Neuronal stem cell (in vitro differentiated cells): ENCODE data around the gene TIMM13.

Experiments
- DNase-seq: peaks from one replicate; pipeline ENCODE4 v3.0.0-alpha.2; 2013; ENCODE audit warnings: low spot score
- H2AFZ ChIP-seq: one replicate; pipeline ENCODE4 v1.6.1; 2013; ENCODE audit warnings: mild to moderate bottlenecking, low read length, inconsistent platforms
- H2AK5ac ChIP-seq: 2 replicates; pipeline ENCODE4 v1.6.1; 2013; ENCODE audit warnings: low read depth, mild to moderate bottlenecking, inconsistent platforms, low read length, moderate library complexity, mixed read lengths
- H2BK120ac ChIP-seq: 2 replicates; pipeline ENCODE4 v1.6.1; 2013; ENCODE audit warnings: low read depth, mild to moderate bottlenecking, inconsistent platforms, low read length, moderate library complexity, mixed read lengths
- H2BK12ac ChIP-seq: one replicate; pipeline ENCODE4 v1.6.1; 2013; ENCODE audit warnings: low read length, inconsistent platforms
- H2BK15ac ChIP-seq: 2 replicates; pipeline ENCODE4 v1.6.1; 2013; ENCODE audit warnings: mild to moderate bottlenecking, low read length, inconsistent platforms, mixed read lengths
- H2BK5ac ChIP-seq: one replicate; pipeline ENCODE4 v1.6.1; 2013; ENCODE audit warnings: inconsistent platforms, mild to moderate bottlenecking, low read length, moderate library complexity
- H3K14ac ChIP-seq: one replicate; pipeline ENCODE4 v1.6.1; 2013; ENCODE audit warnings: low read length, inconsistent platforms
- H3K18ac ChIP-seq: 2 replicates; pipeline ENCODE4 v1.6.1; 2013; ENCODE audit warnings: low read length, inconsistent platforms
- H3K23ac ChIP-seq: 2 replicates; pipeline ENCODE4 v1.6.1; 2013; ENCODE audit warnings: low read depth, mild to moderate bottlenecking, mixed read lengths, low read length, inconsistent platforms; ENCODE audit not compliant: poor library complexity
- H3K27ac ChIP-seq: replicated peaks from 3 replicates; pipeline ENCODE4 v1.5.1; 2013; ENCODE audit warnings: low read length, inconsistent platforms
- H3K27me3 ChIP-seq, 3 experiments: 2 replicates each; pipeline ENCODE4 v1.6.1; 2013; ENCODE audit warnings: low read length in 3 of 3, mild to moderate bottlenecking in 2 of 3, inconsistent platforms in 1 of 3, low read depth in 1 of 3, mixed read lengths in 1 of 3, moderate library complexity in 1 of 3; ENCODE audit not compliant: control insufficient read depth in 3 of 3, insufficient read depth in 3 of 3
- H3K36me3 ChIP-seq, 2 donors: replicated peaks in 1 of 2; 2 replicates each; pipeline ENCODE4 v1.6.1; 2013; ENCODE audit warnings: low read length in 2 of 2; ENCODE audit not compliant: control insufficient read depth in 2 of 2, insufficient read depth in 2 of 2
- H3K4ac ChIP-seq: 2 replicates; pipeline ENCODE4 v1.6.1; 2013; ENCODE audit warnings: inconsistent platforms, mild to moderate bottlenecking, low read length, moderate library complexity
- H3K4me1 ChIP-seq, 2 donors: 1 replicate in 1 of 2; 2 replicates in 1 of 2; pipeline ENCODE4 v1.6.1; 2013; ENCODE audit warnings: low read length in 2 of 2, low read depth in 1 of 2; ENCODE audit not compliant: control insufficient read depth in 2 of 2, insufficient read depth in 1 of 2
- H3K4me2 ChIP-seq: one replicate; pipeline ENCODE4 v1.6.1; 2013; ENCODE audit warnings: mild to moderate bottlenecking, low read length, inconsistent platforms; ENCODE audit not compliant: insufficient read depth, poor library complexity, severe bottlenecking
- H3K4me3 ChIP-seq, 2 donors: 2 replicates each; pipeline ENCODE4 v1.5.1; 2013; ENCODE audit warnings: low read length in 2 of 2, mild to moderate bottlenecking in 2 of 2, inconsistent platforms in 1 of 2, moderate library complexity in 1 of 2
- H3K79me1 ChIP-seq: one replicate; pipeline ENCODE4 v1.6.1; 2013; ENCODE audit warnings: low read depth, mild to moderate bottlenecking, inconsistent platforms, low read length, moderate library complexity
- H3K9ac ChIP-seq: one replicate; pipeline ENCODE4 v1.6.1; 2013; ENCODE audit warnings: mild to moderate bottlenecking, low read depth, low read length, inconsistent platforms; ENCODE audit not compliant: poor library complexity
- H3K9me3 ChIP-seq, 2 donors: replicated peaks in 1 of 2; 2 replicates each; pipeline versions ENCODE3 to v1.6.1; 2013; ENCODE audit warnings: low read length in 2 of 2, mild to moderate bottlenecking in 2 of 2, inconsistent platforms in 1 of 2, low read depth in 1 of 2, mixed read lengths in 1 of 2, moderate library complexity in 1 of 2; ENCODE audit not compliant: control insufficient read depth in 2 of 2, insufficient read depth in 1 of 2
- H4K8ac ChIP-seq: one replicate; pipeline ENCODE4 v1.6.1; 2013; ENCODE audit warnings: low read depth, mild to moderate bottlenecking, inconsistent platforms, low read length, moderate library complexity
- H4K91ac ChIP-seq: one replicate; pipeline ENCODE4 v1.6.1; 2013; ENCODE audit warnings: low read length, low read depth, mild to moderate bottlenecking, inconsistent platforms; ENCODE audit not compliant: poor library complexity
- WGBS, 2 donors: extraction: QIAGEN DNeasy Blood & Tissue Kit; methylation state at CpG; one replicate each; pipeline ENCODE4 v1.1.7; 2013; ENCODE audit warnings: missing lambda C conversion rate in 2 of 2, mixed read lengths in 1 of 2; ENCODE audit not compliant: insufficient read length in 2 of 2, insufficient replicate concordance in 1 of 2; ENCODE audit errors: extremely low coverage in 2 of 2; 5-methylcytosine and 5-hydroxymethylcytosine counted together

Gene TIMM13

GRCh38 chr19:2451741-2452140 is 24.4 kb upstream of the TIMM13 start:
- no peak overlapping the region for H3K14ac ChIP-seq
- H3K79me1 ChIP-seq = peaks cover 54% of the 10 kb centered on the region
- no peak overlapping the region for H2BK5ac ChIP-seq
- H3K36me3 ChIP-seq = peaks cover 8 to 52% of the 10 kb centered on the region in 2 donors
- peaks cover 4 to 5% of the 10 kb centered on the region in 2 donors for H3K4me1 ChIP-seq
- peak overlapping the region; percentile 55 for H3K23ac ChIP-seq
- no peaks in the 10 kb centered on the region for H3K27me3 ChIP-seq
- no peak overlapping the region for H4K91ac ChIP-seq
- H3K9ac ChIP-seq = no peak overlapping the region
- no peak overlapping the region for H3K4me3 ChIP-seq
- no peak overlapping the region for H4K8ac ChIP-seq
- no peak overlapping the region for H3K18ac ChIP-seq
- no peak overlapping the region for H2BK15ac ChIP-seq
- H2AFZ ChIP-seq = no peak overlapping the region
- no peak for DNase-seq
- no peak overlapping the region for H2BK12ac ChIP-seq
- H3K9me3 ChIP-seq = no peaks in the 10 kb centered on the region
- WGBS, 2 donors = no CpG with 5 or more reads among the region's 18 CpGs
- no peak overlapping the region for H3K27ac ChIP-seq
- no peak overlapping the region for H3K4me2 ChIP-seq
- no peak overlapping the region for H3K4ac ChIP-seq
- H2AK5ac ChIP-seq = no peak overlapping the region
- H2BK120ac ChIP-seq = peak overlapping the region; percentile 47

- Histone ChIP-seq H3K27me3 (no peaks in the 10 kb centered on the region), H4K91ac (no peak overlapping the region), H2BK12ac (no peak overlapping the region), H3K23ac (peak overlapping the region; percentile 55), H3K9ac (no peak overlapping the region), H2BK120ac (peak overlapping the region; percentile 47), H3K79me1 (peaks cover 58% of the 10 kb centered on the region), H2BK15ac (no peak overlapping the region), H3K36me3 (peaks cover 8 to 52% of the 10 kb centered on the region in 2 donors), H3K27ac (no peak overlapping the region), H3K4me2 (no peak overlapping the region), H3K18ac (no peak overlapping the region), H2BK5ac (no peak overlapping the region), H4K8ac (no peak overlapping the region), H2AFZ (no peak overlapping the region), H3K4ac (no peak overlapping the region), H3K4me1 (peaks cover 5 to 8% of the 10 kb centered on the region in 2 donors), H3K9me3 (no peaks in the 10 kb centered on the region), H3K14ac (no peak overlapping the region), H2AK5ac (no peak overlapping the region), H3K4me3 (no peak overlapping the region)
- DNase-seq = no peak
- no CpG with 5 or more reads among the region's 7 CpGs for WGBS, 2 donors
These were observed 23.8 kb upstream of the TIMM13 start for GRCh38 chr19:2451138-2451537.

GRCh38 chr19:2449019-2449418 is 21.6 kb upstream of the TIMM13 start:
- H3K9me3 ChIP-seq = no peaks in the 10 kb centered on the region
- H3K36me3 ChIP-seq = peaks cover 17 to 55% of the 10 kb centered on the region in 2 donors
- no peak overlapping the region for H2BK120ac ChIP-seq
- no peak overlapping the region for H3K4me3 ChIP-seq
- H2BK5ac ChIP-seq = no peak overlapping the region
- H3K4me2 ChIP-seq = no peak overlapping the region
- no peak overlapping the region for H4K8ac ChIP-seq
- no CpG with 5 or more reads among the region's 11 CpGs for WGBS, 2 donors
- H3K9ac ChIP-seq = no peak overlapping the region
- H2BK15ac ChIP-seq = no peak overlapping the region
- DNase-seq = no peak
- no peaks in the 10 kb centered on the region for H3K27me3 ChIP-seq
- no peak overlapping the region for H3K14ac ChIP-seq
- H3K27ac ChIP-seq = no peak overlapping the region
- H2BK12ac ChIP-seq = no peak overlapping the region
- H4K91ac ChIP-seq = no peak overlapping the region
- H3K79me1 ChIP-seq = peaks cover 57% of the 10 kb centered on the region
- no peak overlapping the region for H3K4ac ChIP-seq
- H3K23ac ChIP-seq = no peak overlapping the region
- no peak overlapping the region for H2AK5ac ChIP-seq
- H2AFZ ChIP-seq = no peak overlapping the region
- H3K4me1 ChIP-seq = peaks cover 0 to 8% of the 10 kb centered on the region in 2 donors
- no peak overlapping the region for H3K18ac ChIP-seq

GRCh38 chr19:2446381-2446780 is 19.0 kb upstream of the TIMM13 start:
- Histone ChIP-seq H3K4ac (no peak overlapping the region), H3K27ac (no peak overlapping the region), H3K14ac (no peak overlapping the region), H2AK5ac (peak overlapping the region; percentile 75), H2AFZ (no peak overlapping the region), H3K79me1 (peaks cover 49% of the 10 kb centered on the region), H4K8ac (no peak overlapping the region), H3K4me1 (peaks cover 0 to 8% of the 10 kb centered on the region in 2 donors), H2BK12ac (no peak overlapping the region), H2BK120ac (no peak overlapping the region), H2BK5ac (no peak overlapping the region), H3K23ac (no peak overlapping the region), H2BK15ac (no peak overlapping the region), H4K91ac (no peak overlapping the region), H3K4me2 (peak overlapping the region; percentile 18), H3K4me3 (no peak overlapping the region), H3K27me3 (no peaks in the 10 kb centered on the region), H3K18ac (peak overlapping the region; percentile 7), H3K9me3 (no peaks in the 10 kb centered on the region), H3K9ac (no peak overlapping the region), H3K36me3 (peaks cover 35 to 71% of the 10 kb centered on the region in 2 donors)
- no CpG with 5 or more reads among the region's 19 CpGs for WGBS, 2 donors
- no peak for DNase-seq
